Spleen (tissue), 7 donors: ENCODE results near the gene FAM117B.

Source experiments
- POLR2A ChIP-seq, 3 donors: fragments of 450-650 bp; IDR thresholded peaks; one replicate each; pipeline ENCODE4 v1.5.1; 2017; ENCODE audit warnings: antibody characterized with exemption in 3 of 3, mild to moderate bottlenecking in 1 of 3
- TF ChIP-seq, protein P1 (sequence below), 11 experiments: fragments of 200-600 bp in 7 of 11; fragments of 450-650 bp in 4 of 11; sonication (generic) in 4 of 11; IDR thresholded peaks in 8 of 11; conservative IDR thresholded peaks in 3 of 11; 1 replicate in 7 of 11; 2 replicates in 4 of 11; pipeline versions ENCODE4 v1.4.0 to v1.8.0; 2016 to 2021; ENCODE audit warnings: antibody characterized with exemption in 11 of 11, inconsistent platforms in 4 of 11, mild to moderate bottlenecking in 1 of 11
- donor health status: DM: no; HTN: no; CAD: no; lungs with moderate emphysema.
- donor health status: DM: no; HTN: no; CAD: no.
- donor health status: DM: no; HTN: no; CAD: no.

DNA sequence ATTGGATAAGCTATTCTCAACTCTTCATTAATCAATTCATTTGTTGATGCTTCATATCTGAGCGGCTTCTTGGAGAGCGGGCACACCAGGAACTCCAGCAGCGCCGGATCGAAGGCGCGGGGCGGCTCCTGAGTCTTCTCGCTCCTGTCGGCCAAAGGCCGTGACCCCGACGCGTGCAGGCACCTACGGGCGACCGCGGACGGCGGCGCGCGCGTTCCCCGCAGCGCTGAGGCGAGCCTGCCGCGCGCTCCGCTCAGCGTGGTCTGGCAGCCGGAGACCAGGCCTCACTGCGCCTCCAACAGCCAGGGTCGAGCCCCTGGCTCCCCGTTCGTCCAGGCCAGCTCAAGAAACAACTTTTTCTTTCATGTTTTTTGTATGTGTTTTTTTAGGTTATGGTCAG, 139.3 kb downstream of the FAM117B start:
- TF ChIP-seq, protein P1, sequence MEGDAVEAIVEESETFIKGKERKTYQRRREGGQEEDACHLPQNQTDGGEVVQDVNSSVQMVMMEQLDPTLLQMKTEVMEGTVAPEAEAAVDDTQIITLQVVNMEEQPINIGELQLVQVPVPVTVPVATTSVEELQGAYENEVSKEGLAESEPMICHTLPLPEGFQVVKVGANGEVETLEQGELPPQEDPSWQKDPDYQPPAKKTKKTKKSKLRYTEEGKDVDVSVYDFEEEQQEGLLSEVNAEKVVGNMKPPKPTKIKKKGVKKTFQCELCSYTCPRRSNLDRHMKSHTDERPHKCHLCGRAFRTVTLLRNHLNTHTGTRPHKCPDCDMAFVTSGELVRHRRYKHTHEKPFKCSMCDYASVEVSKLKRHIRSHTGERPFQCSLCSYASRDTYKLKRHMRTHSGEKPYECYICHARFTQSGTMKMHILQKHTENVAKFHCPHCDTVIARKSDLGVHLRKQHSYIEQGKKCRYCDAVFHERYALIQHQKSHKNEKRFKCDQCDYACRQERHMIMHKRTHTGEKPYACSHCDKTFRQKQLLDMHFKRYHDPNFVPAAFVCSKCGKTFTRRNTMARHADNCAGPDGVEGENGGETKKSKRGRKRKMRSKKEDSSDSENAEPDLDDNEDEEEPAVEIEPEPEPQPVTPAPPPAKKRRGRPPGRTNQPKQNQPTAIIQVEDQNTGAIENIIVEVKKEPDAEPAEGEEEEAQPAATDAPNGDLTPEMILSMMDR (IDR thresholded peaks at IDR 0.05 in 8 of 11, conservative IDR thresholded peaks at IDR 0.05 in 3 of 11): no peak
- no peak for TF ChIP-seq POLR2A (IDR thresholded peaks at IDR 0.05)
